ENCODE results near the gene TADA2B.
A peak's percentile ranks its signal among the peaks of the same experiment; 100 is the strongest.

TADA2B gene

GRCh38 chr4:7043284-7044136 lies at the start of gene TADA2B:
Gene TADA2B, plus strand, starts transcription at chr4:7043372. Its CDS starts 208 bp downstream, at chr4:7043580.
- DNase-seq: peak; percentile 68

GRCh38 chr4:6996481-6996880 lies 46.7 kb upstream of the TADA2B start:
- no peak for DNase-seq

- no peak for DNase-seq
Observed at GRCh38 chr4:6999172-7000086, 43.7 kb upstream of the TADA2B start.

GRCh38 chr4:7000421-7001176 lies 42.6 kb upstream of the TADA2B start:
- DNase-seq: no peak

- DNase-seq: no peak
Observed at GRCh38 chr4:7001271-7001670, 41.9 kb upstream of the TADA2B start.

- no peak for DNase-seq
Observed at GRCh38 chr4:7002336-7002735, 40.8 kb upstream of the TADA2B start.

- no peak for DNase-seq
Observed at GRCh38 chr4:7003176-7003878, 39.8 kb upstream of the TADA2B start.

- no peak for DNase-seq
Observed at GRCh38 chr4:7003879-7004240, 39.3 kb upstream of the TADA2B start.

GRCh38 chr4:7004331-7004730 lies 38.8 kb upstream of the TADA2B start:
- no peak for DNase-seq

GRCh38 chr4:7005571-7005970 lies 37.6 kb upstream of the TADA2B start:
- no peak for DNase-seq

GRCh38 chr4:7006411-7006810 lies 36.8 kb upstream of the TADA2B start:
- no peak for DNase-seq

GRCh38 chr4:7007142-7007907 lies 35.8 kb upstream of the TADA2B start:
- DNase-seq: no peak

GRCh38 chr4:7007944-7008343 lies 35.2 kb upstream of the TADA2B start:
- DNase-seq: no peak

- DNase-seq: no peak
Observed at GRCh38 chr4:7009564-7009963, 33.6 kb upstream of the TADA2B start.

- DNase-seq: no peak
Observed at GRCh38 chr4:7013175-7013574, 30.0 kb upstream of the TADA2B start.

GRCh38 chr4:7014815-7015214 lies 28.4 kb upstream of the TADA2B start:
- no peak for DNase-seq

- no peak for DNase-seq
Observed at GRCh38 chr4:7015383-7016035, 27.7 kb upstream of the TADA2B start.

- no peak for DNase-seq
Observed at GRCh38 chr4:7016086-7016485, 27.1 kb upstream of the TADA2B start.

- DNase-seq: no peak
Observed at GRCh38 chr4:7016512-7016911, 26.7 kb upstream of the TADA2B start.

GRCh38 chr4:7017446-7018048 lies 25.6 kb upstream of the TADA2B start:
- DNase-seq: no peak

- no peak for DNase-seq
Observed at GRCh38 chr4:7018281-7018680, 24.9 kb upstream of the TADA2B start.

All from activated CD4-positive, CD25-positive, alpha-beta regulatory T cell treated with anti-CD3 and anti-CD28 coated beads, Interleukin-2, amount 50 U/mL, for 72 hours (primary cell).